CD8-positive, alpha-beta memory T cell (primary cell): Measurements from ENCODE around the gene OGFOD2. TPM values are rescaled to one million over a fixed set of nuclear protein-coding genes. Genes with fewer than 3 reads are reported as not detected.

Source experiments
- polyA plus RNA-seq: library from polyadenylated mRNA; unstranded; fragments of 300-500 nt; fragmentation: Illumina TruSeq; gene quantifications from one replicate; pipeline ENCODE4 v1.2.3, GENCODE V29; 2021
- total RNA-seq, 2 experiments: library from RNA; stranded (reverse); gene quantifications; one replicate each; pipeline ENCODE4 v1.2.3, GENCODE V29; 2021

OGFOD2 gene
- total and polyA plus RNA-seq, 3 experiments from 2014 or later: 14.9 to 29.5 (median 27.7) TPM

Other genes starting within 250 kb of the OGFOD2 start
- gene HCAR1, start 244.4 kb upstream of the OGFOD2 start, total RNA-seq: under 1 TPM; 0.13 to 0.16 TPM
- not detected for gene HCAR1, start 244.4 kb upstream of the OGFOD2 start, polyA plus RNA-seq
- gene DENR, start 222.4 kb upstream of the OGFOD2 start, total RNA-seq: 10 to 100 TPM; 78.8 to 79.3 TPM
- 68.7 TPM for gene DENR, start 222.4 kb upstream of the OGFOD2 start, polyA plus RNA-seq
- gene CCDC62, start 200.7 kb upstream of the OGFOD2 start, total RNA-seq: under 1 TPM; 0.35 to 0.53 TPM
- 0.41 TPM for gene CCDC62, start 200.7 kb upstream of the OGFOD2 start, polyA plus RNA-seq
- gene HIP1R, start 139.8 kb upstream of the OGFOD2 start, total RNA-seq: 10 to 100 TPM; 23.8 to 27.2 TPM
- gene HIP1R, start 139.8 kb upstream of the OGFOD2 start, polyA plus RNA-seq: 12.5 TPM
- 10 to 100 TPM; 19.3 to 19.9 TPM for gene VPS37B, start 79.1 kb upstream of the OGFOD2 start, total RNA-seq
- 30.6 TPM for gene VPS37B, start 79.1 kb upstream of the OGFOD2 start, polyA plus RNA-seq
- 1 to 10 TPM; 3.7 to 3.9 TPM for gene ABCB9, start 8.8 kb upstream of the OGFOD2 start, total RNA-seq
- gene ABCB9, start 8.8 kb upstream of the OGFOD2 start, polyA plus RNA-seq: 0.99 TPM
- 100 to 1,000 TPM; 172 to 181 TPM for gene ARL6IP4, start 5.4 kb downstream of the OGFOD2 start, total RNA-seq
- gene ARL6IP4, start 5.4 kb downstream of the OGFOD2 start, polyA plus RNA-seq: 246 TPM
- 1 to 10 TPM; 5.1 to 6.1 TPM for gene PITPNM2, start 175.8 kb downstream of the OGFOD2 start, total RNA-seq
- gene PITPNM2, start 175.8 kb downstream of the OGFOD2 start, polyA plus RNA-seq: 1.8 TPM